GM12878 (cell line): ENCODE measurements around the gene MYH9. TPM values are rescaled to one million over a fixed set of nuclear protein-coding genes. Genes with fewer than 3 reads are reported as not detected.
A peak's percentile ranks its signal among the peaks of the same experiment; 100 is the strongest.

Source experiments
- ATAC-seq: fragments of 200-7000 bp; cut with Tn5 transposase; 3 replicates; pipeline ENCODE4 v1.9.1; 2020; ENCODE audit warnings: mild to moderate bottlenecking, moderate library complexity
- BruUV-seq: library from RNA; stranded (reverse); fragments of 400-500 nt; replicated peaks from 2 replicates; lab custom pipeline; 2021; lab: Mats Ljungman, UMichigan
- CTCF ChIA-PET: fragments of 300-600 bp; sonication (Branson Sonifier 250); formaldehyde crosslinking; extraction: SDS; loops from one replicate; lab custom pipeline; 2021; ENCODE audit warnings: inconsistent platforms; lab: Yijun Ruan, JAX
- POLR2A ChIA-PET: fragments of 350-600 bp; formaldehyde crosslinking; extraction: SDS; loops from one replicate; lab custom pipeline; 2021; ENCODE audit warnings: inconsistent platforms; lab: Charles Lee
- RAD21 ChIA-PET: fragments of 300-600 bp; sonication (Branson Sonifier 250); formaldehyde crosslinking; loops from one replicate; lab custom pipeline; 2023; ENCODE audit warnings: antibody characterized with exemption; ENCODE audit not compliant: unreplicated experiment; lab: Charles Lee
- SMC1A ChIA-PET: fragments of 300-600 bp; sonication (Branson Sonifier 250); formaldehyde crosslinking; loops from one replicate; lab custom pipeline; 2023; ENCODE audit not compliant: unreplicated experiment, uncharacterized antibody; lab: Charles Lee
- DNase-seq: peaks from one replicate; pipeline ENCODE4 v3.0.0-alpha.2; 2011; ENCODE audit warnings: low read depth, low spot score
- FAIRE-seq: peaks from 3 replicates; lab custom pipeline; 2011; peaks lifted over from hg19 to GRCh38; lab: Jason Lieb, UNC
- H2AFZ ChIP-seq: 2 replicates; pipeline ENCODE4 v1.6.0; 2011; ENCODE audit warnings: low read depth, low read length, control low read depth; ENCODE audit not compliant: control insufficient read depth
- H3K27ac ChIP-seq: 2 replicates; pipeline ENCODE4 v1.5.1; 2011; ENCODE audit warnings: control low read depth; ENCODE audit not compliant: control insufficient read depth, insufficient read depth
- H3K27me3 ChIP-seq, 2 experiments: replicated peaks in 1 of 2; 2 replicates each; pipeline versions ENCODE4 v1.6.0 to v1.6.1; 2011; ENCODE audit warnings: low read length in 1 of 2; ENCODE audit not compliant: control insufficient read depth in 2 of 2, insufficient read depth in 2 of 2
- H3K36me3 ChIP-seq, 2 experiments: 2 replicates each; pipeline ENCODE4 v1.5.1; 2011; ENCODE audit warnings: low read length in 1 of 2; ENCODE audit not compliant: control insufficient read depth in 2 of 2, insufficient read depth in 2 of 2
- H3K4me1 ChIP-seq: 2 replicates; pipeline ENCODE4 v1.6.1; 2011; ENCODE audit warnings: mild to moderate bottlenecking, low read length, moderate library complexity, mixed read lengths; ENCODE audit not compliant: control insufficient read depth, insufficient read depth
- H3K4me2 ChIP-seq: 2 replicates; pipeline ENCODE4 v1.6.0; 2011; ENCODE audit warnings: control low read depth; ENCODE audit not compliant: control insufficient read depth, insufficient read depth
- H3K4me3 ChIP-seq: fragments of 200-600 bp; sonication (generic); 2 replicates; pipeline ENCODE4 v1.5.1; 2016
- H3K79me2 ChIP-seq: 2 replicates; pipeline ENCODE4 v1.6.0; 2011; ENCODE audit warnings: low read length; ENCODE audit not compliant: control insufficient read depth, insufficient read depth
- H3K9ac ChIP-seq: 2 replicates; pipeline ENCODE4 v1.8.0; 2011; ENCODE audit warnings: low read length, control low read depth, mixed read lengths; ENCODE audit not compliant: control insufficient read depth, insufficient read depth
- H3K9me3 ChIP-seq: replicated peaks from 3 replicates; pipeline ENCODE4 v1.5.1; 2011; ENCODE audit warnings: mild to moderate bottlenecking, low read length; ENCODE audit not compliant: control insufficient read depth, insufficient read depth
- H4K20me1 ChIP-seq: 2 replicates; pipeline ENCODE4 v1.6.0; 2011; ENCODE audit not compliant: control insufficient read depth, insufficient read depth
- CREM ChIP-seq: IDR thresholded peaks from 2 replicates; pipeline ENCODE4 v1.6.1; 2014; ENCODE audit warnings: antibody characterized with exemption, low read depth
- MYB ChIP-seq: fragments of 150-350 bp; IDR thresholded peaks from 2 replicates; pipeline ENCODE4 v1.6.1; 2014; ENCODE audit warnings: mild to moderate bottlenecking, low read depth, low read length, borderline replicate concordance
- POLR2A ChIP-seq: IDR thresholded peaks from 2 replicates; pipeline ENCODE4 v1.6.1; 2011; ENCODE audit warnings: low read depth, mild to moderate bottlenecking, low read length
- ZNF24 ChIP-seq: fragments of 450-650 bp; IDR thresholded peaks from 2 replicates; pipeline ENCODE4 v1.6.1; 2017; ENCODE audit warnings: antibody characterized with exemption, mild to moderate bottlenecking
- ZNF622 ChIP-seq: fragments of 450-650 bp; IDR thresholded peaks from 2 replicates; pipeline ENCODE4 v1.6.1; 2017; ENCODE audit warnings: mild to moderate bottlenecking, inconsistent platforms
- WGBS: methylation state at CpG from one replicate; pipeline ENCODE4 v1.1.6; 2016; ENCODE audit warnings: low lambda C conversion rate; ENCODE audit not compliant: insufficient replicate concordance, insufficient coverage; ENCODE audit errors: missing lambda C conversion rate; 5-methylcytosine and 5-hydroxymethylcytosine counted together
- in situ Hi-C: fragments of 300-500 bp; cut with MboI; formaldehyde crosslinking; loops from 9 replicates; pipeline ENCODE4 v1.14.3; 2018; ENCODE audit warnings: mixed read lengths
- intact Hi-C: fragments of 100-400 bp; cut with micrococcal nuclease; formaldehyde crosslinking; loops from one replicate; pipeline ENCODE4 v1.14.2; 2022; ENCODE audit not compliant: unreplicated experiment
- polyA plus RNA-seq, 11 experiments: library from polyadenylated mRNA; depleted of rRNA in 4 of 11; unstranded in 6 of 11; stranded (reverse) in 5 of 11; fragments of >200 nt; fragmentation: Nextera tagmentation in 4 of 11; fragmentation: Illumina TruSeq in 1 of 11; extraction: Ambion mirVana in 4 of 11; extraction: Trizol in 1 of 11; gene quantifications; 1 replicate in 1 of 11; 2 replicates in 10 of 11; pipeline versions ENCODE4 v1.2.1 to v1.2.3, GENCODE V29; 2011 to 2016; ENCODE audit warnings: inconsistent platforms in 2 of 11, missing spikeins in 2 of 11, low read depth in 1 of 11
- total RNA-seq, 4 experiments: library from RNA; depleted of rRNA in 3 of 4; stranded (reverse); fragments of >200 nt in 3 of 4; fragmentation: Illumina TruSeq in 1 of 4; extraction: Trizol in 1 of 4; gene quantifications; 2 replicates each; pipeline versions ENCODE4 v1.2.1 to v1.2.3, GENCODE V29; 2013 to 2021

Gene MYH9
- total and polyA plus RNA-seq, 10 of the 15 experiments (the other 5 are each of a cell fraction or from before 2014, with no cell fraction given), result 5.1 to 525 (median 145) TPM

DNA sequence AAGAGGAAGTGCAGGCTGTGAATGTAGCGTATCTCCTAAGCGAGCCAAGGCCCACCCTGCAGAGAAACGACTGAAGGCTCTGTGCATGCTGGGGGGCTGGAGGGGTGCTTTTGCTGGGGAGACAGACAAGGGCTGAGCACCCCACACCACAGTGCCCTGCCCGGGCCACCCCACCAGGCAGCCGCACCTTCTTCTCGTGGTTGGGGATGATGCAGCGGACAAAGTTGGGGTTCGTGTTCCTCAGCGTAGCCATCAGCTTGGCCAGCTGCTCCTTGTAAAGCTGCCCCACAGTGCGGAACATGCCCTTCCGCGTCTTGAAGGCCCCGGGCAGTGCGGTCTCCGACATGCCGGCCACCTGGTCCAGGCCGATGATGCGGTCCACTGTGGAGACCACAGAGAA lies 81.5 kb downstream of the MYH9 start:
- Histone ChIP-seq H2AFZ (no peak overlapping the region), H4K20me1 (no peaks in the 10 kb centered on the region), H3K4me2 (no peak overlapping the region), H3K36me3 (peaks cover 31 to 72% of the 10 kb centered on the region in 2 experiments), H3K4me3 (no peak overlapping the region), H3K27ac (no peak overlapping the region), H3K9me3 (no peaks in the 10 kb centered on the region), H3K4me1 (no peaks in the 10 kb centered on the region), H3K27me3 (no peaks in the 10 kb centered on the region), H3K79me2 (no peaks in the 10 kb centered on the region), H3K9ac (no peak overlapping the region)
- ChIA-PET CTCF (interaction anchor here (1.7 to 2.1 kb wide), 2 partner anchors 163 to 165 kb away, joined by 6 to 7 read pairs; no protein-coding TSS in a partner anchor), RAD21 (no interaction called here), SMC1A (interaction anchor here (0.7 to 0.9 kb wide), 2 partner anchors 104 to 128 kb away, joined by 3 read pairs; partner anchors contain the start of gene APOL4), POLR2A (no interaction called here)
- ATAC-seq (no peak), FAIRE-seq (no peak), DNase-seq (no peak)
- no TSS peak for BruUV-seq
- in situ Hi-C loops, result loop anchor here (5.0 kb wide), 1 partner anchor 161 kb away; no protein-coding TSS in a partner anchor
- intact Hi-C loops, result no loop called here
- no peak for TF ChIP-seq CREM
- TF ChIP-seq ZNF622, result no peak
- no peak for TF ChIP-seq MYB
- WGBS, result 86% methylated on average over 18 of the region's 18 CpGs

DNA sequence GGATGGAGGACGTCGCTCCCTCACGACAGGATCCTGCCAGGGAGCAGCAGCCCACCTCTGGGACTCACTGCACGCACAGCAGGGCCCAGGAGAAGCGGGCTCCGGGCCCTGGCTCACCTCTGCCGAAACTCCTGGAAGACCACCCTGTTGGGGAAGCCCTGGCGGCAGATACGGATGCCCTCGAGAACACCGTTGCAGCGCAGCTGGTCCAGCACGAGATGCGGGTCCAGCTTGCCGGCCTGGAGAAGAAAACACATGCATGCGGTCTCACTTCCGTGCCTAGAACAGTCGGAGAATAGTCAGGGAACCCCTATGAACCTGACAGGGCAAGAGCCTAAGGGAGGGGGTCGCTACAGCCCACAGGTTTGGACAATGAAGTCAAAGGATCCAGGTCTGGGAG lies 82.0 kb downstream of the MYH9 start:
- peaks cover 31 to 72% of the 10 kb centered on the region in 2 experiments for H3K36me3 ChIP-seq
- CTCF ChIA-PET, result interaction anchor here (0.6 to 1.7 kb wide), 2 partner anchors 91 to 163 kb away, joined by 3 to 7 read pairs; no protein-coding TSS in a partner anchor
- H3K4me1 ChIP-seq, result no peaks in the 10 kb centered on the region
- H3K9ac ChIP-seq, result no peak overlapping the region
- no peak overlapping the region for H3K4me3 ChIP-seq
- no TSS peak for BruUV-seq
- TF ChIP-seq POLR2A (peak; percentile 35; the same call in 1 of the 2 replicates), ZNF24 (no peak)
- TF ChIP-seq, all 136 proteins: peak for 1
- H2AFZ ChIP-seq, result no peak overlapping the region
- ChIA-PET POLR2A (no interaction called here), RAD21 (interaction anchor here (9.7 kb wide), 1 partner anchor 164 kb away, joined by 107 read pairs; no protein-coding TSS in a partner anchor), SMC1A (interaction anchor here (0.7 kb wide), 1 partner anchor 104 kb away, joined by 3 read pairs; the partner anchor contains the start of gene APOL4)
- H3K27ac ChIP-seq, result no peak overlapping the region
- H3K27me3 ChIP-seq, result no peaks in the 10 kb centered on the region
- no peak for ATAC-seq
- H3K4me2 ChIP-seq, result no peak overlapping the region
- H4K20me1 ChIP-seq, result no peaks in the 10 kb centered on the region
- in situ Hi-C loops (loop anchor here (5.0 kb wide), 1 partner anchor 161 kb away; no protein-coding TSS in a partner anchor), intact Hi-C loops (no loop called here)
- H3K9me3 ChIP-seq, result no peaks in the 10 kb centered on the region
- H3K79me2 ChIP-seq, result no peaks in the 10 kb centered on the region
- DNase-seq, result no peak
- 90% methylated on average over 19 of the region's 19 CpGs for WGBS
- FAIRE-seq, result no peak
